H1 (cell line): ENCODE measurements around the gene NUFIP2. TPM values are rescaled to one million over a fixed set of nuclear protein-coding genes. Genes with fewer than 3 reads are reported as not detected.
"Not testable (repeated sequence)": the region's sequence is repeated elsewhere in the genome, so short reads cannot be mapped to it uniquely, and the experiment has no call there.

ENCODE experiments used
- CTCF ChIA-PET: fragments of 300-600 bp; sonication (Branson Sonifier 250); formaldehyde crosslinking; loops from one replicate; lab custom pipeline; 2021; ENCODE audit not compliant: partially characterized antibody; lab: Charles Lee
- POLR2A ChIA-PET: fragments of 300-600 bp; sonication (Branson Sonifier 250); formaldehyde crosslinking; loops from one replicate; lab custom pipeline; 2021; ENCODE audit warnings: inconsistent platforms; ENCODE audit not compliant: partially characterized antibody; lab: Charles Lee
- DNase-seq, 2 experiments: peaks; one replicate each; pipeline versions ENCODE4 v3.0.0 to v3.0.0-alpha.2; 2010 to 2022; ENCODE audit warnings: low spot score in 2 of 2, low read depth in 1 of 2, mixed read lengths in 1 of 2
- FAIRE-seq: peaks from 2 replicates; lab custom pipeline; 2011; peaks lifted over from hg19 to GRCh38; lab: Jason Lieb, UNC
- H2AFZ ChIP-seq: 2 replicates; pipeline ENCODE4 v1.8.1; 2012; ENCODE audit warnings: low read length, inconsistent platforms
- H2AK5ac ChIP-seq: 2 replicates; pipeline ENCODE4 v1.6.1; 2013; ENCODE audit warnings: low read depth, low read length
- H2BK120ac ChIP-seq: replicated peaks from 2 replicates; pipeline ENCODE3; 2013; ENCODE audit warnings: low read depth, low read length, inconsistent platforms
- H2BK12ac ChIP-seq: 2 replicates; pipeline ENCODE4 v1.6.1; 2013; ENCODE audit warnings: low read depth, low read length
- H2BK15ac ChIP-seq: 2 replicates; pipeline ENCODE4 v1.6.1; 2013; ENCODE audit warnings: low read length
- H2BK20ac ChIP-seq: 2 replicates; pipeline ENCODE4 v1.6.1; 2013; ENCODE audit warnings: low read length
- H2BK5ac ChIP-seq: 2 replicates; pipeline ENCODE4 v1.6.1; 2013; ENCODE audit warnings: low read depth, low read length
- H3K14ac ChIP-seq: 2 replicates; pipeline ENCODE4 v1.6.1; 2013; ENCODE audit warnings: inconsistent platforms; ENCODE audit not compliant: insufficient read length
- H3K18ac ChIP-seq: 2 replicates; pipeline ENCODE4 v1.6.1; 2013; ENCODE audit warnings: low read length; ENCODE audit errors: extremely low read depth
- H3K23ac ChIP-seq: 2 replicates; pipeline ENCODE4 v1.6.1; 2013; ENCODE audit warnings: inconsistent platforms; ENCODE audit not compliant: insufficient read length
- H3K23me2 ChIP-seq: 2 replicates; pipeline ENCODE4 v1.6.1; 2013; ENCODE audit warnings: low read depth, low read length
- H3K27ac ChIP-seq: 2 replicates; pipeline ENCODE4 v1.6.1; 2011; ENCODE audit warnings: low read depth, low read length, inconsistent platforms
- H3K27me3 ChIP-seq, 4 experiments: replicated peaks in 1 of 4; 1 replicate in 1 of 4; 2 replicates in 3 of 4; pipeline versions ENCODE4 v1.6.1 to v1.8.1; 2011 to 2013; ENCODE audit warnings: low read length in 3 of 4, mild to moderate bottlenecking in 3 of 4, inconsistent platforms in 2 of 4, mixed read lengths in 2 of 4, moderate library complexity in 1 of 4; ENCODE audit not compliant: control insufficient read depth in 3 of 4, insufficient read depth in 3 of 4; ENCODE audit errors: extremely low read depth in 1 of 4
- H3K36me3 ChIP-seq, 4 experiments: 2 replicates each; pipeline versions ENCODE4 v1.6.1 to v1.8.1; 2011 to 2013; ENCODE audit warnings: mild to moderate bottlenecking in 4 of 4, low read length in 3 of 4, moderate library complexity in 2 of 4, control low read depth in 1 of 4, inconsistent platforms in 1 of 4; ENCODE audit not compliant: insufficient read depth in 4 of 4, control insufficient read depth in 2 of 4
- H3K4ac ChIP-seq: replicated peaks from 2 replicates; pipeline ENCODE3; 2013; ENCODE audit warnings: low read length, low read depth, mixed read lengths, inconsistent platforms; ENCODE audit not compliant: insufficient read length
- H3K4me1 ChIP-seq, 4 experiments: replicated peaks in 1 of 4; 1 replicate in 1 of 4; 2 replicates in 3 of 4; pipeline versions ENCODE4 v1.6.1 to v1.8.1; 2011 to 2013; ENCODE audit warnings: low read length in 3 of 4, inconsistent platforms in 2 of 4, mixed read lengths in 1 of 4; ENCODE audit not compliant: insufficient read depth in 4 of 4, control insufficient read depth in 3 of 4
- H3K4me2 ChIP-seq, 2 experiments: 2 replicates each; pipeline versions ENCODE4 v1.6.1 to v1.8.1; 2011 to 2013; ENCODE audit warnings: low read depth in 2 of 2, low read length in 2 of 2, control low read depth in 1 of 2, inconsistent platforms in 1 of 2, mild to moderate bottlenecking in 1 of 2; ENCODE audit not compliant: insufficient read depth in 1 of 2
- H3K4me3 ChIP-seq, 4 experiments: fragments of 200-600, 300-600 bp in 1 of 4; sonication (generic), shearing (Covaris generic), sonication (Bioruptor Twin) in 1 of 4; 2 replicates each; pipeline versions ENCODE4 v1.5.1 to v1.8.1; 2011 to 2016; ENCODE audit warnings: low read length in 4 of 4, low read depth in 3 of 4, control low read depth in 2 of 4, inconsistent platforms in 2 of 4, mild to moderate bottlenecking in 2 of 4, mixed read lengths in 1 of 4, moderate library complexity in 1 of 4; ENCODE audit not compliant: insufficient read depth in 2 of 4; ENCODE audit errors: extremely low read depth in 1 of 4
- H3K56ac ChIP-seq: replicated peaks from 2 replicates; pipeline ENCODE3; 2013; ENCODE audit warnings: low read depth, mild to moderate bottlenecking, mixed read lengths, low read length, inconsistent platforms; ENCODE audit not compliant: insufficient read length
- H3K79me1 ChIP-seq: 2 replicates; pipeline ENCODE4 v1.6.1; 2013; ENCODE audit warnings: low read depth, low read length, control low read depth
- H3K79me2 ChIP-seq, 2 experiments: 2 replicates each; pipeline versions ENCODE4 v1.6.1 to v1.8.1; 2012 to 2013; ENCODE audit warnings: low read length in 2 of 2, mild to moderate bottlenecking in 2 of 2, inconsistent platforms in 1 of 2; ENCODE audit not compliant: insufficient read depth in 2 of 2, control insufficient read depth in 1 of 2
- H3K9ac ChIP-seq, 4 experiments: replicated peaks in 1 of 4; 1 replicate in 1 of 4; 2 replicates in 3 of 4; pipeline versions ENCODE4 v1.6.1 to v1.8.1; 2011 to 2013; ENCODE audit warnings: low read depth in 3 of 4, low read length in 3 of 4, control low read depth in 2 of 4, mild to moderate bottlenecking in 2 of 4, moderate library complexity in 2 of 4, inconsistent platforms in 1 of 4; ENCODE audit errors: extremely low read depth in 1 of 4
- H3K9me3 ChIP-seq, 2 experiments: 2 replicates each; pipeline versions ENCODE4 v1.6.1 to v1.8.1; 2012 to 2013; ENCODE audit warnings: mild to moderate bottlenecking in 2 of 2, moderate library complexity in 2 of 2, control low read depth in 1 of 2, inconsistent platforms in 1 of 2, low read depth in 1 of 2, low read length in 1 of 2, mixed read lengths in 1 of 2; ENCODE audit not compliant: insufficient read depth in 2 of 2
- H4K20me1 ChIP-seq, 2 experiments: replicated peaks in 1 of 2; 2 replicates each; pipeline versions ENCODE3 to v1.8.1; 2011 to 2013; ENCODE audit warnings: inconsistent platforms in 2 of 2, low read length in 2 of 2, mild to moderate bottlenecking in 1 of 2; ENCODE audit not compliant: insufficient read depth in 2 of 2, control insufficient read depth in 1 of 2
- H4K5ac ChIP-seq: 2 replicates; pipeline ENCODE4 v1.6.1; 2013; ENCODE audit warnings: low read length, low read depth, mixed read lengths, inconsistent platforms; ENCODE audit not compliant: insufficient read length
- H4K8ac ChIP-seq: 2 replicates; pipeline ENCODE4 v1.8.0; 2013; ENCODE audit warnings: mild to moderate bottlenecking, moderate library complexity, low read length, inconsistent platforms; ENCODE audit not compliant: insufficient read depth; ENCODE audit errors: extremely low read depth
- H4K91ac ChIP-seq: replicated peaks from 2 replicates; pipeline ENCODE3; 2013; ENCODE audit warnings: low read length, mixed read lengths, inconsistent platforms; ENCODE audit not compliant: insufficient read length
- WGBS, 2 experiments: shearing (Covaris generic) in 1 of 2; methylation state at CpG; one replicate each; pipeline versions ENCODE4 v1.1.6 to v1.1.7; 2013 to 2015; ENCODE audit warnings: low lambda C conversion rate in 2 of 2, mixed read lengths in 2 of 2, inconsistent platforms in 1 of 2, low coverage in 1 of 2, missing lambda C conversion rate in 1 of 2; ENCODE audit not compliant: insufficient replicate concordance in 2 of 2, insufficient coverage in 1 of 2, insufficient read length in 1 of 2; ENCODE audit errors: extremely low coverage in 1 of 2, missing lambda C conversion rate in 1 of 2; 5-methylcytosine and 5-hydroxymethylcytosine counted together
- polyA plus RNA-seq, 7 experiments: library from polyadenylated mRNA; depleted of rRNA in 3 of 7; stranded (reverse) in 5 of 7; unstranded in 2 of 7; fragments of >200 nt in 5 of 7; fragments of 200-250 nt in 2 of 7; gene quantifications; 1 replicate in 5 of 7; 2 replicates in 1 of 7; 4 replicates in 1 of 7; pipeline versions ENCODE4 v1.2.1 to v1.2.3, GENCODE V29; 2011 to 2013; ENCODE audit warnings: missing spikeins in 2 of 7, mixed read lengths in 2 of 7
- total RNA-seq: library from RNA; stranded (reverse); fragmentation: NEBNext Ultra II Directional; extraction: Animal tissue kit (Norgen Biotek cat#: 25700); gene quantifications from 2 replicates; pipeline ENCODE4 v1.2.1, GENCODE V29; 2021

NUFIP2 gene
- total and polyA plus RNA-seq, 2 of the 8 experiments (the other 6 are each of a cell fraction or from before 2014, with no cell fraction given) = 65.9 to 118 TPM

- not testable (repeated sequence) for H2BK12ac ChIP-seq, H2BK15ac ChIP-seq, H3K9ac ChIP-seq, H2BK5ac ChIP-seq, H2BK120ac ChIP-seq, H3K27ac ChIP-seq, H4K20me1 ChIP-seq, H3K23ac ChIP-seq, H4K91ac ChIP-seq, H4K5ac ChIP-seq, H3K56ac ChIP-seq, H3K14ac ChIP-seq, H3K4me3 ChIP-seq, H2AK5ac ChIP-seq, H4K8ac ChIP-seq, H3K18ac ChIP-seq, H3K27me3 ChIP-seq, FAIRE-seq, H2AFZ ChIP-seq, H3K4me2 ChIP-seq, H3K23me2 ChIP-seq, H2BK20ac ChIP-seq, H3K4me1 ChIP-seq, H3K4ac ChIP-seq, H3K9me3 ChIP-seq, H3K36me3 ChIP-seq, H3K79me2 ChIP-seq, H3K79me1 ChIP-seq, DNase-seq
- WGBS, 2 experiments = 90% methylated on average over 9 of the region's 9 CpGs; no CpG with 5 or more reads in 1 of the 2 experiments
- POLR2A ChIA-PET = interaction anchor here (0.6 to 0.7 kb wide), 2 partner anchors 49 to 536 kb away, joined by 3 read pairs; no protein-coding TSS in a partner anchor
- CTCF ChIA-PET = interaction anchor here (1.7 kb wide), 1 partner anchor 32 kb away, joined by 4 read pairs; no protein-coding TSS in a partner anchor
These were observed 45.1 kb upstream of the NUFIP2 start for GRCh38 chr17:29339016-29339415.
